Liver (tissue), 9 donors: ENCODE results near the gene PROC. TPM values are rescaled to one million over a fixed set of nuclear protein-coding genes. Genes with fewer than 3 reads are reported as not detected.

Experiments used
- DNase-seq: peaks from one replicate; pipeline ENCODE4 v3.0.0-alpha.2; 2017; ENCODE audit warnings: low spot score
- H3K27ac ChIP-seq, 2 donors: one replicate each; pipeline ENCODE4 v1.7.0; 2013; ENCODE audit warnings: inconsistent platforms in 2 of 2, low read length in 2 of 2, control low read depth in 1 of 2, low read depth in 1 of 2, mild to moderate bottlenecking in 1 of 2
- H3K27me3 ChIP-seq, 4 donors: one replicate each; pipeline versions ENCODE4 v1.6.1 to v1.7.0; 2013; ENCODE audit warnings: low read length in 3 of 4, inconsistent platforms in 1 of 4, mild to moderate bottlenecking in 1 of 4, moderate library complexity in 1 of 4; ENCODE audit not compliant: control insufficient read depth in 4 of 4, insufficient read depth in 4 of 4
- H3K36me3 ChIP-seq, 4 donors: one replicate each; pipeline versions ENCODE4 v1.6.1 to v1.7.0; 2013; ENCODE audit warnings: low read length in 3 of 4, mild to moderate bottlenecking in 3 of 4, low read depth in 1 of 4, moderate library complexity in 1 of 4; ENCODE audit not compliant: control insufficient read depth in 4 of 4, insufficient read depth in 3 of 4
- H3K4me1 ChIP-seq, 4 donors: one replicate each; pipeline versions ENCODE4 v1.6.1 to v1.7.0; 2013; ENCODE audit warnings: low read length in 3 of 4, mild to moderate bottlenecking in 3 of 4, moderate library complexity in 1 of 4; ENCODE audit not compliant: control insufficient read depth in 4 of 4, insufficient read depth in 4 of 4
- H3K4me3 ChIP-seq, 3 donors: one replicate each; pipeline versions ENCODE4 v1.6.1 to v1.7.0; 2013; ENCODE audit warnings: low read length in 3 of 3, control low read depth in 1 of 3, low read depth in 1 of 3, mild to moderate bottlenecking in 1 of 3
- H3K9ac ChIP-seq, 2 donors: one replicate each; pipeline ENCODE4 v1.7.0; 2013; ENCODE audit warnings: low read length in 2 of 2, mild to moderate bottlenecking in 2 of 2, moderate library complexity in 2 of 2, control low read depth in 1 of 2, low read depth in 1 of 2
- H3K9me3 ChIP-seq, 4 donors: one replicate each; pipeline versions ENCODE4 v1.6.1 to v1.7.0; 2013; ENCODE audit warnings: low read length in 3 of 4; ENCODE audit not compliant: control insufficient read depth in 4 of 4
- EGR1 ChIP-seq, 2 donors: IDR thresholded peaks; 2 replicates each; pipeline ENCODE4 v1.6.1; 2016 to 2018; ENCODE audit warnings: antibody characterized with exemption in 2 of 2, low read depth in 2 of 2
- FOXA1 ChIP-seq: IDR thresholded peaks from 2 replicates; pipeline ENCODE4 v1.6.1; 2016; ENCODE audit warnings: antibody characterized with exemption
- FOXA2 ChIP-seq: IDR thresholded peaks from 2 replicates; pipeline ENCODE4 v1.6.1; 2016; ENCODE audit warnings: antibody characterized with exemption
- GABPA ChIP-seq, 2 donors: IDR thresholded peaks in 1 of 2; conservative IDR thresholded peaks in 1 of 2; 2 replicates each; pipeline ENCODE4 v1.6.1; 2016; ENCODE audit warnings: antibody characterized with exemption in 2 of 2, mild to moderate bottlenecking in 1 of 2, moderate library complexity in 1 of 2
- HNF4A ChIP-seq, 2 donors: conservative IDR thresholded peaks; 2 replicates each; pipeline ENCODE4 v1.6.1; 2016; ENCODE audit warnings: antibody characterized with exemption in 2 of 2, mild to moderate bottlenecking in 2 of 2
- HNF4G ChIP-seq: IDR thresholded peaks from 2 replicates; pipeline ENCODE4 v1.6.1; 2016; ENCODE audit warnings: antibody characterized with exemption
- JUND ChIP-seq, 2 donors: IDR thresholded peaks; 2 replicates each; pipeline ENCODE4 v1.6.1; 2016; ENCODE audit warnings: antibody characterized with exemption in 2 of 2
- NR2F2 ChIP-seq: IDR thresholded peaks from 2 replicates; pipeline ENCODE4 v1.6.1; 2016; ENCODE audit warnings: antibody characterized with exemption
- RAD21 ChIP-seq, 2 donors: IDR thresholded peaks; 2 replicates each; pipeline ENCODE4 v1.6.1; 2016; ENCODE audit warnings: antibody characterized with exemption in 2 of 2, mild to moderate bottlenecking in 2 of 2
- RXRA ChIP-seq, 2 donors: IDR thresholded peaks; 2 replicates each; pipeline ENCODE4 v1.6.1; 2017 to 2018; ENCODE audit warnings: antibody characterized with exemption in 2 of 2, mild to moderate bottlenecking in 1 of 2
- TAF1 ChIP-seq: conservative IDR thresholded peaks from 2 replicates; pipeline ENCODE4 v1.6.1; 2016; ENCODE audit warnings: antibody characterized with exemption, mild to moderate bottlenecking
- YY1 ChIP-seq: IDR thresholded peaks from 2 replicates; pipeline ENCODE4 v1.6.1; 2016; ENCODE audit warnings: antibody characterized with exemption, mild to moderate bottlenecking
- WGBS: extraction: QIAGEN DNeasy Blood & Tissue Kit; methylation state at CpG from one replicate; pipeline ENCODE4 v1.1.7; 2013; 5-methylcytosine and 5-hydroxymethylcytosine counted together
- polyA plus RNA-seq, 2 donors: library from polyadenylated mRNA; stranded (reverse) in 1 of 2; unstranded in 1 of 2; fragments of 200-250 nt in 1 of 2; fragments of >200 nt in 1 of 2; fragmentation: Nextera tagmentation in 1 of 2; extraction: Ambion mirVana in 1 of 2; gene quantifications; one replicate each; pipeline versions ENCODE4 v1.2.1 to v1.2.3, GENCODE V29; 2013 to 2015
- total RNA-seq, 2 donors: library from RNA; depleted of rRNA; stranded (reverse); fragments of >200 nt; gene quantifications; one replicate each; pipeline ENCODE4 v1.2.3, GENCODE V29; 2014
- TF ChIP-seq, protein P1 (sequence below): IDR thresholded peaks from 2 replicates; pipeline ENCODE4 v1.6.1; 2016; ENCODE audit warnings: antibody characterized with exemption, mild to moderate bottlenecking
- TF ChIP-seq, protein P2 (sequence below): IDR thresholded peaks from 2 replicates; pipeline ENCODE4 v1.6.1; 2016; ENCODE audit warnings: antibody characterized with exemption
- TF ChIP-seq, protein P3 (sequence below): fragments of 150-350 bp; IDR thresholded peaks from 2 replicates; pipeline ENCODE4 v1.5.1; 2017; ENCODE audit warnings: improper control_type of control experiment, low read depth, low read length; ENCODE audit not compliant: missing input control
- TF ChIP-seq, protein P4 (sequence below): IDR thresholded peaks from 2 replicates; pipeline ENCODE4 v1.6.1; 2016; ENCODE audit warnings: antibody characterized with exemption
- TF ChIP-seq, protein P5 (sequence below): IDR thresholded peaks from 2 replicates; pipeline ENCODE4 v1.6.1; 2016; ENCODE audit warnings: antibody characterized with exemption
- donor health status: healthy.
- donor health status: healthy.
- donor health status: healthy.
- donor health status: healthy.
- donor health status: healthy.

Gene PROC
- total and polyA plus RNA-seq, 4 donors: 150 to 407 (median 341) TPM

DNA sequence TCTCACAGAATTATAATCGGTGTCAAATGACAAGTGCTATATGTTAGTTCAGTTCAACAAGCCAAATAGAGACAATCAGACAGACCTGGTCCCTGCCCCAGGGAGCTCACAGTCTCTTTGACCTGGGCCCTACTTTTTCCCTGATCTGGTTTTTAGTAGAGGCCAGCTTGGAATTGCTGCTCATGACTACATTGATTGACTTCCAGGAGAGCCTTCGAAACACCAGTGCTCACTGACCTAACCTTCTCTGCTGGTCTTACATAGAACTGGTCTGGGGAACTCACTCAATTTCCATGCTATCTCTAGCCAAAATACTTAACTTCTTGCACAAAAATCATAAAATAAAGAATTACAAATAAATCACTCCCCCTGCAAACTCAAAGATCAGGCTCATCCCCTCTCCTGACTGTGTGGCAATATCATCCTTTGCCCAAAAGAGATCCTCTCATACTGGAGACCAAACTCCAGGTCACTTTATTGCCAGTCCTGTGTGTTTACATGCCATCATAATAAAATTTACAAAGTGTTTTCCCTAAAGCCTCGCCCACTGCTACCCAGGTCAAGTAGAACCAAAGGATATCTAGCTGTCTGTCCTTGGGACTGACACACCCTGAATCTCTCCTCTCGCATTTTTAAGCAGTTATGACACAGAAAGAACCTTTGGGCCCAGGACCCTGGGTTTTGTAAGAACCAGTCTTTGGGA, 53.2 kb downstream of the PROC start (continued):
- TF ChIP-seq, protein P1, sequence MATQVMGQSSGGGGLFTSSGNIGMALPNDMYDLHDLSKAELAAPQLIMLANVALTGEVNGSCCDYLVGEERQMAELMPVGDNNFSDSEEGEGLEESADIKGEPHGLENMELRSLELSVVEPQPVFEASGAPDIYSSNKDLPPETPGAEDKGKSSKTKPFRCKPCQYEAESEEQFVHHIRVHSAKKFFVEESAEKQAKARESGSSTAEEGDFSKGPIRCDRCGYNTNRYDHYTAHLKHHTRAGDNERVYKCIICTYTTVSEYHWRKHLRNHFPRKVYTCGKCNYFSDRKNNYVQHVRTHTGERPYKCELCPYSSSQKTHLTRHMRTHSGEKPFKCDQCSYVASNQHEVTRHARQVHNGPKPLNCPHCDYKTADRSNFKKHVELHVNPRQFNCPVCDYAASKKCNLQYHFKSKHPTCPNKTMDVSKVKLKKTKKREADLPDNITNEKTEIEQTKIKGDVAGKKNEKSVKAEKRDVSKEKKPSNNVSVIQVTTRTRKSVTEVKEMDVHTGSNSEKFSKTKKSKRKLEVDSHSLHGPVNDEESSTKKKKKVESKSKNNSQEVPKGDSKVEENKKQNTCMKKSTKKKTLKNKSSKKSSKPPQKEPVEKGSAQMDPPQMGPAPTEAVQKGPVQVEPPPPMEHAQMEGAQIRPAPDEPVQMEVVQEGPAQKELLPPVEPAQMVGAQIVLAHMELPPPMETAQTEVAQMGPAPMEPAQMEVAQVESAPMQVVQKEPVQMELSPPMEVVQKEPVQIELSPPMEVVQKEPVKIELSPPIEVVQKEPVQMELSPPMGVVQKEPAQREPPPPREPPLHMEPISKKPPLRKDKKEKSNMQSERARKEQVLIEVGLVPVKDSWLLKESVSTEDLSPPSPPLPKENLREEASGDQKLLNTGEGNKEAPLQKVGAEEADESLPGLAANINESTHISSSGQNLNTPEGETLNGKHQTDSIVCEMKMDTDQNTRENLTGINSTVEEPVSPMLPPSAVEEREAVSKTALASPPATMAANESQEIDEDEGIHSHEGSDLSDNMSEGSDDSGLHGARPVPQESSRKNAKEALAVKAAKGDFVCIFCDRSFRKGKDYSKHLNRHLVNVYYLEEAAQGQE: no peak

DNA sequence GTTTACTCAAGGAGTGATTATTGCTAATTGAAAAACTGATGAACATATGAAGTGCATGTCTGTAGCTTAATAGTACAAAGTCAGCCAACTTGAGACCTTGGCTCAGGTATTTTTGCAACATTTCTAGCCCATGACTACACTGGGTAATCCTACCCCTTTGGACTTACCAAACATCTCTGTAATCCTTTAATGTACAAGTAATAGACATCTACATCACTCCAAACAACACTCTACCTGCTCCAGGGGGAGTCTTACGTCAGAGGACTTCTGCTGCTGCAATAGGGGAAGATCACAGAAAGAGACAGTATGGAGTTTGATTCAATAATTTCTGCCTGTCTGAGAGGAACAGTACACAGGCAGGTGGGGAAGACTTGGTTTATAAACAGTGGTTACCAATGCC, 54.0 kb downstream of the PROC start:
- Histone ChIP-seq H3K36me3 (peaks cover 0 to 11% (median under 1%) of the 10 kb centered on the region in 4 donors), H3K4me1 (peaks cover 0 to 28% (median 3%) of the 10 kb centered on the region in 4 donors), H3K27ac (no peak overlapping the region), H3K27me3 (no peaks in the 10 kb centered on the region), H3K9ac (no peak overlapping the region), H3K4me3 (no peak overlapping the region), H3K9me3 (no peaks in the 10 kb centered on the region)
- 92% methylated on average over 1 of the region's 1 CpG for WGBS
- no peak for DNase-seq
- TF ChIP-seq HNF4A (conservative IDR thresholded peaks at IDR 0.05) (no peak), GABPA (IDR thresholded peaks at IDR 0.05 in 1 of 2, conservative IDR thresholded peaks at IDR 0.05 in 1 of 2) (no peak), RAD21 (IDR thresholded peaks at IDR 0.05) (no peak), YY1 (no peak), FOXA1 (no peak), HNF4G (no peak), JUND (IDR thresholded peaks at IDR 0.05) (no peak), RXRA (IDR thresholded peaks at IDR 0.05) (no peak), FOXA2 (no peak), EGR1 (IDR thresholded peaks at IDR 0.05; ENCODE audit: low read depth in 2 of 2) (no peak), TAF1 (no peak), NR2F2 (no peak)
- TF ChIP-seq, protein P1: no peak
- TF ChIP-seq, protein P2, sequence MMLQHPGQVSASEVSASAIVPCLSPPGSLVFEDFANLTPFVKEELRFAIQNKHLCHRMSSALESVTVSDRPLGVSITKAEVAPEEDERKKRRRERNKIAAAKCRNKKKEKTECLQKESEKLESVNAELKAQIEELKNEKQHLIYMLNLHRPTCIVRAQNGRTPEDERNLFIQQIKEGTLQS: no peak
- TF ChIP-seq, protein P3, sequence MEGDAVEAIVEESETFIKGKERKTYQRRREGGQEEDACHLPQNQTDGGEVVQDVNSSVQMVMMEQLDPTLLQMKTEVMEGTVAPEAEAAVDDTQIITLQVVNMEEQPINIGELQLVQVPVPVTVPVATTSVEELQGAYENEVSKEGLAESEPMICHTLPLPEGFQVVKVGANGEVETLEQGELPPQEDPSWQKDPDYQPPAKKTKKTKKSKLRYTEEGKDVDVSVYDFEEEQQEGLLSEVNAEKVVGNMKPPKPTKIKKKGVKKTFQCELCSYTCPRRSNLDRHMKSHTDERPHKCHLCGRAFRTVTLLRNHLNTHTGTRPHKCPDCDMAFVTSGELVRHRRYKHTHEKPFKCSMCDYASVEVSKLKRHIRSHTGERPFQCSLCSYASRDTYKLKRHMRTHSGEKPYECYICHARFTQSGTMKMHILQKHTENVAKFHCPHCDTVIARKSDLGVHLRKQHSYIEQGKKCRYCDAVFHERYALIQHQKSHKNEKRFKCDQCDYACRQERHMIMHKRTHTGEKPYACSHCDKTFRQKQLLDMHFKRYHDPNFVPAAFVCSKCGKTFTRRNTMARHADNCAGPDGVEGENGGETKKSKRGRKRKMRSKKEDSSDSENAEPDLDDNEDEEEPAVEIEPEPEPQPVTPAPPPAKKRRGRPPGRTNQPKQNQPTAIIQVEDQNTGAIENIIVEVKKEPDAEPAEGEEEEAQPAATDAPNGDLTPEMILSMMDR: no peak
- TF ChIP-seq, protein P4, sequence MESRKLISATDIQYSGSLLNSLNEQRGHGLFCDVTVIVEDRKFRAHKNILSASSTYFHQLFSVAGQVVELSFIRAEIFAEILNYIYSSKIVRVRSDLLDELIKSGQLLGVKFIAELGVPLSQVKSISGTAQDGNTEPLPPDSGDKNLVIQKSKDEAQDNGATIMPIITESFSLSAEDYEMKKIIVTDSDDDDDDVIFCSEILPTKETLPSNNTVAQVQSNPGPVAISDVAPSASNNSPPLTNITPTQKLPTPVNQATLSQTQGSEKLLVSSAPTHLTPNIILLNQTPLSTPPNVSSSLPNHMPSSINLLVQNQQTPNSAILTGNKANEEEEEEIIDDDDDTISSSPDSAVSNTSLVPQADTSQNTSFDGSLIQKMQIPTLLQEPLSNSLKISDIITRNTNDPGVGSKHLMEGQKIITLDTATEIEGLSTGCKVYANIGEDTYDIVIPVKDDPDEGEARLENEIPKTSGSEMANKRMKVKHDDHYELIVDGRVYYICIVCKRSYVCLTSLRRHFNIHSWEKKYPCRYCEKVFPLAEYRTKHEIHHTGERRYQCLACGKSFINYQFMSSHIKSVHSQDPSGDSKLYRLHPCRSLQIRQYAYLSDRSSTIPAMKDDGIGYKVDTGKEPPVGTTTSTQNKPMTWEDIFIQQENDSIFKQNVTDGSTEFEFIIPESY: no peak
- TF ChIP-seq, protein P5, sequence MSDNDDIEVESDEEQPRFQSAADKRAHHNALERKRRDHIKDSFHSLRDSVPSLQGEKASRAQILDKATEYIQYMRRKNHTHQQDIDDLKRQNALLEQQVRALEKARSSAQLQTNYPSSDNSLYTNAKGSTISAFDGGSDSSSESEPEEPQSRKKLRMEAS: no peak
